Measurements from ENCODE around the gene CEP350. TPM values are rescaled to one million over a fixed set of nuclear protein-coding genes. Genes with fewer than 3 reads are reported as not detected.

Gene CEP350
- total RNA-seq, 2 experiments from 2014 or later, result 48.6 to 54.2 TPM

DNA sequence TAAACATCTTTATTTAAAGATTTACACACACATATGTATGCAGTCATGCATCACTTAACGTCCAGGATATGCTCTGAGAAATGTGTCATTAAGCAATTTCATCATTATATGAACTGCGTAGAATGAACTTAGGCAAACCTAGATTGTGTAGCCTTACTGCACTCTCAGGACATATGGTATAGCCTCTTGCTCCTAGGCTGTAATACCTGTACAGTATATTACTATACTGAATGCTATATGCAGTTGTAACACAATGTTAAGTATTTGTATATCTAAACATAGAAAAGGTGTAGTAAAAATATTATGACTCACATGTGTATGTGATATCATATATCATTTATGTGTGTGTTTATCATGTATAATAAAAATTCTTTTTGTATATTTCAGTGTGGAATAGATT lies 126.9 kb downstream of the CEP350 start:
- Histone ChIP-seq H3K27ac (ENCODE audit: low read depth, low read length, poor library complexity, severe bottlenecking) (no peak overlapping the region), H3K9me2 (ENCODE audit: insufficient read depth, low read length) (no peaks in the 10 kb centered on the region), H3K79me2 (ENCODE audit: insufficient read depth, low read depth, low read length) (no peaks in the 10 kb centered on the region), H3K9me3 (ENCODE audit: low read length) (no peaks in the 10 kb centered on the region), H2AFZ (ENCODE audit: low read length) (no peak overlapping the region), H3K4me3 (ENCODE audit: low read depth, low read length, poor library complexity, severe bottlenecking) (no peak overlapping the region), H3K4me1 (ENCODE audit: insufficient read depth, low read length, poor library complexity, severe bottlenecking) (no peaks in the 10 kb centered on the region), H4K20me1 (ENCODE audit: insufficient read depth, low read length) (no peaks in the 10 kb centered on the region), H3K36me3 (ENCODE audit: insufficient read depth, low read length) (peaks cover 75% of the 10 kb centered on the region), H3K4me2 (ENCODE audit: low read length) (no peak overlapping the region)
- DNase-seq (ENCODE audit: low spot score), result no peak
- ChIA-PET CTCF (ENCODE audit: unreplicated experiment) (no interaction called here), POLR2A (interaction anchor here (0.6 kb wide), 1 partner anchor 13 kb away, joined by 3 read pairs; no protein-coding TSS in a partner anchor)
- TF ChIP-seq EZH2phosphoT487 (IDR thresholded peaks at IDR 0.05; ENCODE audit: borderline replicate concordance, low read depth, low read length), result no peak
- TF ChIP-seq, protein P1, sequence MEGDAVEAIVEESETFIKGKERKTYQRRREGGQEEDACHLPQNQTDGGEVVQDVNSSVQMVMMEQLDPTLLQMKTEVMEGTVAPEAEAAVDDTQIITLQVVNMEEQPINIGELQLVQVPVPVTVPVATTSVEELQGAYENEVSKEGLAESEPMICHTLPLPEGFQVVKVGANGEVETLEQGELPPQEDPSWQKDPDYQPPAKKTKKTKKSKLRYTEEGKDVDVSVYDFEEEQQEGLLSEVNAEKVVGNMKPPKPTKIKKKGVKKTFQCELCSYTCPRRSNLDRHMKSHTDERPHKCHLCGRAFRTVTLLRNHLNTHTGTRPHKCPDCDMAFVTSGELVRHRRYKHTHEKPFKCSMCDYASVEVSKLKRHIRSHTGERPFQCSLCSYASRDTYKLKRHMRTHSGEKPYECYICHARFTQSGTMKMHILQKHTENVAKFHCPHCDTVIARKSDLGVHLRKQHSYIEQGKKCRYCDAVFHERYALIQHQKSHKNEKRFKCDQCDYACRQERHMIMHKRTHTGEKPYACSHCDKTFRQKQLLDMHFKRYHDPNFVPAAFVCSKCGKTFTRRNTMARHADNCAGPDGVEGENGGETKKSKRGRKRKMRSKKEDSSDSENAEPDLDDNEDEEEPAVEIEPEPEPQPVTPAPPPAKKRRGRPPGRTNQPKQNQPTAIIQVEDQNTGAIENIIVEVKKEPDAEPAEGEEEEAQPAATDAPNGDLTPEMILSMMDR (conservative IDR thresholded peaks at IDR 0.05; ENCODE audit: low read length), result no peak
- no TSS peak for BruUV-seq (replicated peaks)
- intact Hi-C loops (cut with micrococcal nuclease; ENCODE audit: unreplicated experiment), result no loop called here

- Histone ChIP-seq H3K79me2 (ENCODE audit: insufficient read depth, low read depth, low read length) (no peaks in the 10 kb centered on the region), H3K4me1 (ENCODE audit: insufficient read depth, low read length, poor library complexity, severe bottlenecking) (no peaks in the 10 kb centered on the region), H3K36me3 (ENCODE audit: insufficient read depth, low read length) (peaks cover 75% of the 10 kb centered on the region), H3K9me3 (ENCODE audit: low read length) (no peaks in the 10 kb centered on the region), H3K4me3 (ENCODE audit: low read depth, low read length, poor library complexity, severe bottlenecking) (no peak overlapping the region), H3K4me2 (ENCODE audit: low read length) (no peak overlapping the region), H4K20me1 (ENCODE audit: insufficient read depth, low read length) (no peaks in the 10 kb centered on the region), H3K27ac (ENCODE audit: low read depth, low read length, poor library complexity, severe bottlenecking) (no peak overlapping the region), H3K9me2 (ENCODE audit: insufficient read depth, low read length) (no peaks in the 10 kb centered on the region), H2AFZ (ENCODE audit: low read length) (no peak overlapping the region)
- intact Hi-C loops (cut with micrococcal nuclease; ENCODE audit: unreplicated experiment), result no loop called here
- DNase-seq (ENCODE audit: low spot score), result no peak
- ChIA-PET POLR2A (interaction anchor here (0.6 kb wide), 3 partner anchors 75 to 706 kb away, joined by 3 read pairs; no protein-coding TSS in a partner anchor), CTCF (ENCODE audit: unreplicated experiment) (no interaction called here)
- TF ChIP-seq, protein P1 (conservative IDR thresholded peaks at IDR 0.05; ENCODE audit: low read length), result no peak
- no peak for TF ChIP-seq EZH2phosphoT487 (IDR thresholded peaks at IDR 0.05; ENCODE audit: borderline replicate concordance, low read depth, low read length)
- no TSS peak for BruUV-seq (replicated peaks)
These were observed 128.6 kb downstream of the CEP350 start for GRCh38 chr1:180083164-180083563.

- Histone ChIP-seq H3K36me3 (ENCODE audit: insufficient read depth, low read length) (peaks cover 80% of the 10 kb centered on the region), H3K79me2 (ENCODE audit: insufficient read depth, low read depth, low read length) (no peaks in the 10 kb centered on the region), H3K27ac (ENCODE audit: low read depth, low read length, poor library complexity, severe bottlenecking) (no peak overlapping the region), H3K4me3 (ENCODE audit: low read depth, low read length, poor library complexity, severe bottlenecking) (no peak overlapping the region), H3K4me2 (ENCODE audit: low read length) (no peak overlapping the region), H3K4me1 (ENCODE audit: insufficient read depth, low read length, poor library complexity, severe bottlenecking) (no peaks in the 10 kb centered on the region), H3K9me2 (ENCODE audit: insufficient read depth, low read length) (no peaks in the 10 kb centered on the region), H2AFZ (ENCODE audit: low read length) (no peak overlapping the region), H3K9me3 (ENCODE audit: low read length) (no peaks in the 10 kb centered on the region), H4K20me1 (ENCODE audit: insufficient read depth, low read length) (no peaks in the 10 kb centered on the region)
- intact Hi-C loops (cut with micrococcal nuclease; ENCODE audit: unreplicated experiment), result no loop called here
- no peak for TF ChIP-seq EZH2phosphoT487 (IDR thresholded peaks at IDR 0.05; ENCODE audit: borderline replicate concordance, low read depth, low read length)
- TF ChIP-seq, protein P1 (conservative IDR thresholded peaks at IDR 0.05; ENCODE audit: low read length), result no peak
- POLR2A ChIA-PET, result interaction anchor here (0.6 to 1.0 kb wide), 2 partner anchors 8 to 14 kb away, joined by 3 to 4 read pairs; no protein-coding TSS in a partner anchor
- no TSS peak for BruUV-seq (replicated peaks)
- CTCF ChIA-PET (ENCODE audit: unreplicated experiment), result no interaction called here
- DNase-seq (ENCODE audit: low spot score), result no peak
These were observed 130.3 kb downstream of the CEP350 start for GRCh38 chr1:180084867-180085266.
